WTC11 (cell line): ENCODE measurements around the gene HOMEZ.

Experiments
- CREM ChIP-seq: sonication (generic); formaldehyde crosslinking; IDR thresholded peaks from 2 replicates; pipeline ENCODE4 v1.8.1; 2022; ENCODE audit warnings: mild to moderate bottlenecking, missing genetic modification reagents, moderate library complexity
- PREB ChIP-seq: sonication (generic); formaldehyde crosslinking; IDR thresholded peaks from 2 replicates; pipeline ENCODE4 v1.8.1; 2022; ENCODE audit warnings: mild to moderate bottlenecking, missing genetic modification reagents, moderate library complexity, borderline replicate concordance
- STAT6 ChIP-seq: sonication (generic); formaldehyde crosslinking; conservative IDR thresholded peaks from 2 replicates; pipeline ENCODE4 v1.8.1; 2023; ENCODE audit warnings: mild to moderate bottlenecking, low read depth, missing genetic modification reagents, moderate library complexity

GRCh38 chr14:23302290-23303225, 16.6 kb upstream of the HOMEZ start, which contains the start of gene PPP1R3E:
- TF ChIP-seq PREB (CRISPR knock-in tag): no peak
- no peak for TF ChIP-seq STAT6 (CRISPR knock-in tag)
- TF ChIP-seq CREM: no peak
